Body of pancreas (tissue), 4 donors: ENCODE measurements around the gene TMEM129.

Experiments
- CTCF ChIP-seq, 7 experiments: fragments of 450-650 bp in 4 of 7; fragments of 200-600 bp in 3 of 7; sonication (generic) in 3 of 7; IDR thresholded peaks; one replicate each; pipeline ENCODE4 v1.5.1; 2016 to 2019; ENCODE audit warnings: antibody characterized with exemption in 7 of 7
- POLR2A ChIP-seq, 3 donors: fragments of 450-650 bp; IDR thresholded peaks; one replicate each; pipeline ENCODE4 v1.6.1; 2016; ENCODE audit warnings: antibody characterized with exemption in 3 of 3, mild to moderate bottlenecking in 2 of 3

- TF ChIP-seq CTCF (IDR thresholded peaks at IDR 0.05) (no peak), POLR2A (IDR thresholded peaks at IDR 0.05) (no peak)
Observed at GRCh38 chr4:1735215-1735614, 14.1 kb upstream of the TMEM129 start.
